PFSK-1 (cell line): ENCODE data around the gene RAD51B.

Source experiments
- FOXP2 ChIP-seq: optimal IDR thresholded peaks from 2 replicates; pipeline ENCODE3; 2011; ENCODE audit warnings: borderline replicate concordance, control low read depth, inconsistent platforms; ENCODE audit not compliant: insufficient read depth; ENCODE audit errors: extremely low read length, extremely low read depth
- POLR2AphosphoS5 ChIP-seq: IDR thresholded peaks from 2 replicates; pipeline ENCODE4 v1.6.1; 2012; ENCODE audit warnings: low read depth, mild to moderate bottlenecking, control low read depth, low read length, moderate library complexity
- REST ChIP-seq, 2 experiments: IDR thresholded peaks; 2 replicates each; pipeline versions ENCODE4 v1.6.1 to v1.8.0; 2011 to 2012; ENCODE audit warnings: low read depth in 2 of 2, low read length in 2 of 2, control low read depth in 1 of 2, inconsistent platforms in 1 of 2, mild to moderate bottlenecking in 1 of 2, moderate library complexity in 1 of 2; ENCODE audit not compliant: insufficient read depth in 1 of 2
- SIN3A ChIP-seq: IDR thresholded peaks from 2 replicates; pipeline ENCODE4 v1.6.1; 2012; ENCODE audit warnings: mild to moderate bottlenecking, low read length, moderate library complexity, borderline replicate concordance; ENCODE audit not compliant: insufficient read depth
- TAF1 ChIP-seq: IDR thresholded peaks from 2 replicates; pipeline ENCODE4 v1.6.1; 2012; ENCODE audit warnings: low read length, control low read depth, borderline replicate concordance; ENCODE audit not compliant: insufficient read depth

Gene RAD51B

GRCh38 chr14:68557648-68558047, 738.1 kb downstream of the RAD51B start:
- TF ChIP-seq POLR2AphosphoS5: no peak

DNA sequence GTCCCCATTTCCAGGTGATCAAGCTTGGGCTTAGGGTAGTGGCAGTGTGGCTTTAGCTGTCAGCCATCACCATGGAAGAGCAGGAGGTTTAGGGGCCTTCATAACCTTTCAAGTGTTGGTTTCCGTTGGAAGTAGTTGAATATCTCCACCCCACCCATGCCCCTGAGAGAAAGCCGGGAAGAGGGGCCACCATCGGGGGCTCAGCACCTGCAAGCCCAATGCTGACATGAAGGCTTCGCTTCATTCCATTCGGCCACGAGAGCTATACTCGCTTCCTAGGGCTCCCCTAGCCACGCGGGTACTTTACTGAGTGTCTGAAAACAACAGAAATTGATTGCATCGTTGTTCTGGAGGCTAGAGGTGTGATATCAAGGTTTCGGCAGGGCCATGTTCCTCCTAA, 738.5 kb downstream of the RAD51B start:
- TF ChIP-seq FOXP2 (no peak), POLR2AphosphoS5 (no peak), REST (IDR thresholded peaks at IDR 0.05; ENCODE audit: insufficient read depth in 1 of 2, low read depth in 2 of 2, low read length in 2 of 2) (no peak), SIN3A (no peak), TAF1 (no peak)

DNA sequence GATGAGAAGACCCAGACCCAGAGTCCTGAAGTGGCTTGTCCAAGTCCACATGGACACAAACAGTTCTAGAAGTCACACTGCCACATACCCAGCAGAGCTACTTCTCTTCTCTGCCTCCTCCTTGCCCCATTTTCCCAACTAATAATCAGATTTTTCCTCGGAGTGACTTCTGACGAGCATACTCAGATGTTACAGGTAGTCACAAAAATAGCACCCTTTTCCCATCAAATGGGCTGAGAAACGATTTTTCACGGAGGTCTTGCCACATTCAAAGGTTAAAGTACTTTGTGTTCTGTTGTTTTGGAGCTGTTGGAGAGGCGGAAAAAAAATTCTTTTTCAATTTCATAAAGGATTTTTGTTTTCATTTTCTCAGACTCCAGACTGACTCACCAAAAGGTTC, 740.4 kb downstream of the RAD51B start:
- TF ChIP-seq FOXP2 (no peak), TAF1 (no peak), POLR2AphosphoS5 (no peak), REST (IDR thresholded peaks at IDR 0.05; ENCODE audit: insufficient read depth in 1 of 2, low read depth in 2 of 2, low read length in 2 of 2) (no peak), SIN3A (no peak)

DNA sequence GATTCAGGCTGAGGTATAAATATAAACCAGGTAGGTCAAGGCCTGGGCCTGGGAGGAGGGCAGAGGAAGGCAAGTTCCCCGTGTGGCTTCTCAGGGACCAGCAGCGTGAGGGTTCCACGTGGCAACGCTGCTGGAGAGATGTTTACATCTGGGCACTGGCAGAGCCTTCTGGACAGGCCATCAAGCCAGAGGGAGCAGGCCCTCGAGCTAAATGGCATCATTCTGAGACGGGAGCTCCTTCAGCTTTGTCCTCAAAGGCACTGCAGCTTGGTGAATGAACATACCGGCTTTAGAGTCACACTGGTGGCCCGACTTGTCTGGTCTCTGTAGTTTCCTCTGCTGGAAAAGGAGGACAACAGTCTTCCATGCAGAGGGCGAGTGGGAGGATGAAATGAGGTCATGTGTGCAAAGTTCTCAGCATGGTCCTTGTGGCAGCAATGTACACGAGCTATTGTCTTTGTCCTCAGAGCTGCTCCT, 742.0 kb downstream of the RAD51B start:
- TF ChIP-seq SIN3A: no peak
- no peak for TF ChIP-seq POLR2AphosphoS5
- no peak for TF ChIP-seq FOXP2
- no peak for TF ChIP-seq TAF1
- no peak for TF ChIP-seq REST (IDR thresholded peaks at IDR 0.05; ENCODE audit: insufficient read depth in 1 of 2, low read depth in 2 of 2, low read length in 2 of 2)

- TF ChIP-seq TAF1: no peak
- no peak for TF ChIP-seq SIN3A
These were observed 743.3 kb downstream of the RAD51B start for GRCh38 chr14:68562911-68563250.

- TF ChIP-seq REST (IDR thresholded peaks at IDR 0.05; ENCODE audit: insufficient read depth in 1 of 2, low read depth in 2 of 2, low read length in 2 of 2) (no peak), SIN3A (no peak), FOXP2 (no peak), POLR2AphosphoS5 (no peak), TAF1 (no peak)
These were observed 743.9 kb downstream of the RAD51B start for GRCh38 chr14:68563251-68564131.
